ENCODE results near the gene NXPH1.

DNA sequence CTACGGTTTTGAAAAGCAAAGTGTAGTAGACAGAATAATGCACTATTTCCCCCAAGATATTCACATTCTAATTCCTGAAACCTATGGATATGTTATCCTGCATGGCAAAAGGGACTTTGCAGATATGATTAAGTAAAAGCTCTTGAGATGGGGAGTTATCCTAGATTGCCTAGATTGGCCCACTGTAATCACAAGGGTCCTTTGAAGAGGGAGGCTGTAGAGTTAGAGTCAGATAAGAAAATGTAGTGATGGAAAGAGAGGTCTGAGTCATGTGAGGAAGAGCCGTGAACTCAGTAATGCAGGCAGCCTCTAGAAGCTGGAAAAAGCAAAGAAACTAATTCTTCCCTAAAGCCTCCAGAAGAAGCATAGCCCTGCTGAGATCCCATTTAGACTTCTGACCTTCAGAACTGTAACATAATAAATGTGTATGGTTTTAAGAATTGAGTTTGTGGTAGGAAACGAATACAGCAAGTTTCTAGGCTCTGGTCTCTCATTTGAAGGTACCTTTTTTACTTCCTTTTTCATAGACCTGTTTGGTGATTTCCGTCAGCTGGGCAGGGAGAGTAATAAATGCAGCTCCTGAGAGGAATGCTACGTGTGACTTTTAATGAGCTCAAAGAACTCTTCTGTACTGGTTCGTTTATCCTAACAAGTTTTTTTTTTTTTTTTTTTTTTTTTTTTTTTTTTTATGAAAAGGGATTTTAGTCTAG is 41.9 kb upstream of the NXPH1 start:
- TF ChIP-seq, protein P1, sequence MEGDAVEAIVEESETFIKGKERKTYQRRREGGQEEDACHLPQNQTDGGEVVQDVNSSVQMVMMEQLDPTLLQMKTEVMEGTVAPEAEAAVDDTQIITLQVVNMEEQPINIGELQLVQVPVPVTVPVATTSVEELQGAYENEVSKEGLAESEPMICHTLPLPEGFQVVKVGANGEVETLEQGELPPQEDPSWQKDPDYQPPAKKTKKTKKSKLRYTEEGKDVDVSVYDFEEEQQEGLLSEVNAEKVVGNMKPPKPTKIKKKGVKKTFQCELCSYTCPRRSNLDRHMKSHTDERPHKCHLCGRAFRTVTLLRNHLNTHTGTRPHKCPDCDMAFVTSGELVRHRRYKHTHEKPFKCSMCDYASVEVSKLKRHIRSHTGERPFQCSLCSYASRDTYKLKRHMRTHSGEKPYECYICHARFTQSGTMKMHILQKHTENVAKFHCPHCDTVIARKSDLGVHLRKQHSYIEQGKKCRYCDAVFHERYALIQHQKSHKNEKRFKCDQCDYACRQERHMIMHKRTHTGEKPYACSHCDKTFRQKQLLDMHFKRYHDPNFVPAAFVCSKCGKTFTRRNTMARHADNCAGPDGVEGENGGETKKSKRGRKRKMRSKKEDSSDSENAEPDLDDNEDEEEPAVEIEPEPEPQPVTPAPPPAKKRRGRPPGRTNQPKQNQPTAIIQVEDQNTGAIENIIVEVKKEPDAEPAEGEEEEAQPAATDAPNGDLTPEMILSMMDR (IDR thresholded peaks at IDR 0.05 in 8 of 11, conservative IDR thresholded peaks at IDR 0.05 in 3 of 11), result no peak
- no peak for TF ChIP-seq POLR2AphosphoS5 (IDR thresholded peaks at IDR 0.05)
- TF ChIP-seq POLR2A (IDR thresholded peaks at IDR 0.05), result no peak

All from spleen (tissue), 7 donors.